SK-N-MC (cell line): ENCODE data around the gene PRND.
"Not testable (repeated sequence)": the region's sequence is repeated elsewhere in the genome, so short reads cannot be mapped to it uniquely, and the experiment has no call there.

Experiments used
- DNase-seq: peaks from one replicate; pipeline ENCODE4 v3.0.0-alpha.2; 2011; ENCODE audit warnings: low read depth, low spot score
- H3K27ac ChIP-seq: fragments of 200-600 bp; sonication (generic); 2 replicates; pipeline ENCODE4 v1.5.1; 2016; ENCODE audit warnings: mixed run types
- H3K36me3 ChIP-seq: fragments of 200-600 bp; sonication (generic); 2 replicates; pipeline ENCODE4 v1.6.1; 2017; ENCODE audit warnings: antibody characterized with exemption, low read length, mixed read lengths; ENCODE audit not compliant: insufficient read depth
- H3K4me3 ChIP-seq: fragments of 200-600 bp; sonication (generic); 2 replicates; pipeline ENCODE4 v1.5.1; 2016
- H3K9ac ChIP-seq: fragments of 200-600 bp; sonication (generic); 2 replicates; pipeline ENCODE4 v1.8.0; 2017; ENCODE audit warnings: mixed run types, mixed read lengths; ENCODE audit not compliant: insufficient read length
- H3K9me3 ChIP-seq: fragments of 200-600 bp; sonication (generic); 2 replicates; pipeline ENCODE4 v1.6.1; 2017; ENCODE audit warnings: low read depth, mild to moderate bottlenecking, antibody characterized with exemption, low read length, moderate library complexity, mixed read lengths
- EZH2 ChIP-seq: fragments of 200-600 bp; sonication (generic); IDR thresholded peaks from one replicate; pipeline ENCODE4 v1.6.1; 2017; ENCODE audit warnings: antibody characterized with exemption
- FOXP2 ChIP-seq: optimal IDR thresholded peaks from 2 replicates; pipeline ENCODE3; 2011; ENCODE audit warnings: mild to moderate bottlenecking, moderate library complexity; ENCODE audit not compliant: insufficient read depth; ENCODE audit errors: extremely low read length, control extremely low read depth
- POLR2AphosphoS5 ChIP-seq: IDR thresholded peaks from 2 replicates; pipeline ENCODE4 v1.6.1; 2012; ENCODE audit warnings: mild to moderate bottlenecking, low read depth, low read length, borderline replicate concordance

PRND gene

GRCh38 chr20:4722993-4723392 is 1.3 kb downstream of the PRND start:
- DNase-seq: no peak
- Histone ChIP-seq H3K9me3 (no peaks in the 10 kb centered on the region), H3K4me3 (no peak overlapping the region), H3K9ac (no peak overlapping the region), H3K36me3 (no peaks in the 10 kb centered on the region), H3K27ac (no peak overlapping the region)
- TF ChIP-seq FOXP2: no peak
- TF ChIP-seq POLR2AphosphoS5: no peak
- TF ChIP-seq EZH2: no peak

- not testable (repeated sequence) for H3K36me3 ChIP-seq, H3K9me3 ChIP-seq, H3K9ac ChIP-seq, DNase-seq, H3K27ac ChIP-seq, H3K4me3 ChIP-seq
These were observed 1.8 kb downstream of the PRND start for GRCh38 chr20:4723553-4723952.

GRCh38 chr20:4724459-4725262 is 3.0 kb downstream of the PRND start:
- DNase-seq: no peak

GRCh38 chr20:4725263-4725550 is 3.5 kb downstream of the PRND start:
- Histone ChIP-seq H3K36me3 (no peaks in the 10 kb centered on the region), H3K9me3 (no peaks in the 10 kb centered on the region), H3K27ac (no peak overlapping the region), H3K9ac (no peak overlapping the region), H3K4me3 (no peak overlapping the region)
- TF ChIP-seq FOXP2: no peak
- no peak for TF ChIP-seq POLR2AphosphoS5
- no peak for TF ChIP-seq EZH2
- no peak for DNase-seq

More at GRCh38 chr20:4724459-4725262, 3.0 kb downstream of the PRND start:
- Histone ChIP-seq H3K27ac (no peak overlapping the region), H3K9ac (no peak overlapping the region), H3K36me3 (no peaks in the 10 kb centered on the region), H3K4me3 (no peak overlapping the region), H3K9me3 (no peaks in the 10 kb centered on the region)
- no peak for TF ChIP-seq FOXP2
- no peak for TF ChIP-seq POLR2AphosphoS5
- no peak for TF ChIP-seq EZH2

GRCh38 chr20:4726710-4727397 is 5.1 kb downstream of the PRND start:
- Histone ChIP-seq H3K27ac (peak overlapping the region; percentile 50; the same call in 1 of the 2 replicates), H3K9ac (no peak overlapping the region), H3K4me3 (0 out of 2 replicates have a peak overlapping the region, but pooled peaks have one; percentile 14), H3K36me3 (no peaks in the 10 kb centered on the region), H3K9me3 (no peaks in the 10 kb centered on the region)
- no peak for DNase-seq
- TF ChIP-seq FOXP2 (no peak), POLR2AphosphoS5 (no peak), EZH2 (no peak)

- no peak overlapping the region for H3K4me3 ChIP-seq
- TF ChIP-seq POLR2AphosphoS5: no peak
- no peak for TF ChIP-seq EZH2
- TF ChIP-seq FOXP2: no peak
- H3K9me3 ChIP-seq: no peaks in the 10 kb centered on the region
- DNase-seq: no peak
- H3K9ac ChIP-seq: no peak overlapping the region
- H3K27ac ChIP-seq: no peak overlapping the region
- no peaks in the 10 kb centered on the region for H3K36me3 ChIP-seq
These were observed 6.5 kb downstream of the PRND start for GRCh38 chr20:4728120-4728760.

- no peak for DNase-seq
- no peak for TF ChIP-seq FOXP2
- TF ChIP-seq POLR2AphosphoS5: no peak
- no peak for TF ChIP-seq EZH2
- H3K9ac ChIP-seq: no peak overlapping the region
These were observed 7.6 kb downstream of the PRND start for GRCh38 chr20:4729265-4729664.

GRCh38 chr20:4730780-4731179 is 9.1 kb downstream of the PRND start:
- Histone ChIP-seq H3K36me3 (no peaks in the 10 kb centered on the region), H3K9ac (no peak overlapping the region), H3K27ac (no peak overlapping the region), H3K9me3 (no peaks in the 10 kb centered on the region), H3K4me3 (no peak overlapping the region)
- no peak for DNase-seq
- TF ChIP-seq FOXP2 (no peak), EZH2 (no peak), POLR2AphosphoS5 (no peak)

More at GRCh38 chr20:4729265-4729664, 7.6 kb downstream of the PRND start:
- Histone ChIP-seq H3K36me3 (no peaks in the 10 kb centered on the region), H3K9me3 (no peaks in the 10 kb centered on the region), H3K27ac (no peak overlapping the region), H3K4me3 (no peak overlapping the region)

- DNase-seq: no peak
- H3K27ac ChIP-seq: no peak overlapping the region
- H3K9ac ChIP-seq: no peak overlapping the region
- H3K36me3 ChIP-seq: no peaks in the 10 kb centered on the region
- no peak overlapping the region for H3K4me3 ChIP-seq
- no peak for TF ChIP-seq POLR2AphosphoS5
- no peaks in the 10 kb centered on the region for H3K9me3 ChIP-seq
These were observed 15.2 kb downstream of the PRND start for GRCh38 chr20:4736875-4737274.
